ENCODE results near the gene NUCB2. TPM values are rescaled to one million over a fixed set of nuclear protein-coding genes. Genes with fewer than 3 reads are reported as not detected.

Gene NUCB2
- total RNA-seq, 1 donor from 2014 or later, result 47.8 TPM

DNA sequence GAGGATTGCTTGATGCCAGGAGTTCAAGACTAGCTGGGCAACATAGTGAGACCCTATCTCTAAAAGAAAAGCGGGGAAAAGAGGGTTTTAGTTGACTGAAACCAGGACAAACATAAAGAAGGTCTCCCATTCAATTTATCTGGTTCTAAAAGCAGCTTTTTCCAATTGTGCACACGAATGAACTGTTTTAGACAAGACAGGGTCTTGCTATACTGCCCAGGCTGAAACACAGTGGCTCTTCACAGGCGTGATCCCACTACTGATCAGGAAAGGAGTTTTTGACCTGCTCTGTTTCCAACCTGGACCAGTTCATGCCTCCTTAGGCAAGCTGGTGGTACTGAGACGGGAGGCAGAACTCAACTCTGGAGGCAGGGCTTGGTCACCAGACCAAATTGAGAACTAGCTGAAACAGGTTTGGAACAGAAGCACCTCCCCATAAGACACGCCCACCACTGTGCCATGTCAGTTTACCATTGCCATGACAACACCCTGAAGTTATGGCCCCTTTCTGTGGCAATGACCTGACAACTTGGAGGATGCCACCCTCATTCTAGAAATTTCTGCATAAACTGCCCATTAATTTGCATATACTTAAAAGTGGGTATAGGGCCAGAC, 2.8 kb upstream of the NUCB2 start:
- no peak for DNase-seq (ENCODE audit: low spot score in 2 of 2)
- Histone ChIP-seq H3K36me3 (no peaks in the 10 kb centered on the region), H3K4me3 (no peak overlapping the region), H3K27ac (no peak overlapping the region), H3K27me3 (no peaks in the 10 kb centered on the region), H3K4me1 (peaks cover 0 to 5% of the 10 kb centered on the region in 2 donors), H3K9me3 (no peaks in the 10 kb centered on the region)
- intact Hi-C loops (cut with DNase I), result no loop called here
- TF ChIP-seq, protein P1, sequence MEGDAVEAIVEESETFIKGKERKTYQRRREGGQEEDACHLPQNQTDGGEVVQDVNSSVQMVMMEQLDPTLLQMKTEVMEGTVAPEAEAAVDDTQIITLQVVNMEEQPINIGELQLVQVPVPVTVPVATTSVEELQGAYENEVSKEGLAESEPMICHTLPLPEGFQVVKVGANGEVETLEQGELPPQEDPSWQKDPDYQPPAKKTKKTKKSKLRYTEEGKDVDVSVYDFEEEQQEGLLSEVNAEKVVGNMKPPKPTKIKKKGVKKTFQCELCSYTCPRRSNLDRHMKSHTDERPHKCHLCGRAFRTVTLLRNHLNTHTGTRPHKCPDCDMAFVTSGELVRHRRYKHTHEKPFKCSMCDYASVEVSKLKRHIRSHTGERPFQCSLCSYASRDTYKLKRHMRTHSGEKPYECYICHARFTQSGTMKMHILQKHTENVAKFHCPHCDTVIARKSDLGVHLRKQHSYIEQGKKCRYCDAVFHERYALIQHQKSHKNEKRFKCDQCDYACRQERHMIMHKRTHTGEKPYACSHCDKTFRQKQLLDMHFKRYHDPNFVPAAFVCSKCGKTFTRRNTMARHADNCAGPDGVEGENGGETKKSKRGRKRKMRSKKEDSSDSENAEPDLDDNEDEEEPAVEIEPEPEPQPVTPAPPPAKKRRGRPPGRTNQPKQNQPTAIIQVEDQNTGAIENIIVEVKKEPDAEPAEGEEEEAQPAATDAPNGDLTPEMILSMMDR (IDR thresholded peaks at IDR 0.05), result no peak

DNA sequence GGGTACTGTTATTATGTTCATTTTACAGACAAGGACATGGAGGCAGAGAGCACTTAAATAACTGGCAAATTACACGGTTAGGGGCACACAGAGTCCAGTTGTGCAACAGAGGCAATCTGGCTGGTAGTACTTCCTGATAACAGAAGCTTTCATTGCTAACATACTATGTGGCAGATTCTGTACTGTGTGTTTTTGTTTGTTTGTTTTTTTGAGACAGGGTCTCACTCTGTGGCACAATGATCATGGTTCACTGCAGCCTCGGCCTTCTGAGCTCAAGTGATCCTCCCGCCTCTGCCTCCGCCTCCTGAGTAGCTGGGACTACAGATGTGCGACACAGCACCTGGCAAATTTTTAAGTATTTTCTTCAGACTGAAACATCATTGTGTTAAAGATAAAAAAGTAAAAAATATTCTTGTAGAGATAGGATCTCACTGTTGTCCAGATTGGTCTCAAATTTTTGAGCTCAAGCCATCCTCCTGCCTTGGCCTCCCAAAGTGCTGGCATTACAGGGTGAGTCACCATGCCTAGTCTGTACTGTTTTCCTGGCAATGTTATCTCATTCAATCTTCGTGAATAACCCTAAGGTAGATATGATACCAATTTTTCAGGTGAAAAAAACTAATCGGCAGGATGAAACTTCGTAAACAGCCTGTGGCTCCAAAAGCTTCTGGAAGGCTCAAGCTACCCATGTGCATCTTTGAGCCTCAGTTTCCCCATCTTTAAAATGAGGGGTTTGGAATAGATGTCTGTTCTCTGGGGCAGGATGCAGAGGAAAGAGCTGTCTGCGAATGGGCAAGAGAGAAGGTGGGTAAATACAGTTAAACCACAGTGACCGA, 921 bp upstream of the NUCB2 start:
- Histone ChIP-seq H3K4me3 (peak overlapping the region; percentile 78 to 85), H3K4me1 (peaks cover 0 to 5% of the 10 kb centered on the region in 2 donors), H3K27me3 (no peaks in the 10 kb centered on the region), H3K27ac (peak overlapping the region; percentile 86 to 92), H3K36me3 (no peaks in the 10 kb centered on the region), H3K9me3 (no peaks in the 10 kb centered on the region)
- intact Hi-C loops (cut with DNase I), result loop anchor here (1.0 to 5.0 kb wide), 5 partner anchors 67 to 1432 kb away; partner anchors contain the start of genes NCR3LG1 and RPS13
- TF ChIP-seq, protein P1 (IDR thresholded peaks at IDR 0.05), result no peak
- no peak for DNase-seq (ENCODE audit: low spot score in 2 of 2)

DNA sequence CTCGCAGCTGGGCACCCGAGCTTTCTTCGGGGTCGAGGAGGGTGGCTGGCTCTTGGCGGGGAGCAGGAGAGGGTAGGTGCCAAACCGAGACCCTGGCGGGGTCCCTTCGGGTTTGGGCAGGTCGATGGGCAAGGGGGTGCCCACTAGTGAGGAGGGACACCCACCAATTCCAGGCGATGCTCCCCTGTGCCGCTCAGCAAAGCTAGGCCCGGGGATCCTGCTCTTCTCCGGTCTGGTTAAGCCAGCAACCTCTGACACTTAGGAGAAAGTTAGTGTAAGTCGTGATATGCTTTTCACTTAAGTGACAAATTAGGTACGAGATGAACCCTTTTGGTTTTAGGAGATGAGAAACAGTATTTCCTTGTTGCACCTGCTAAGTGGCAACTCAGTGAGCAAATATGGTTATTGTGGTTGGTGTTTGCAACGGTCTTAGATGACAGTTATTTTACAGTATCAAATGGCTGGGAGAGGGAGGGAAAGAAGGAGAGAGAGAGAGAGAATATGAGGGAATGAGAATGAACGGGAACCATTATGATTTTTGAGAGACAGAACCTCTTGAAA, 565 bp downstream of the NUCB2 start:
- peaks cover 0 to 5% of the 10 kb centered on the region in 2 donors for H3K4me1 ChIP-seq
- TF ChIP-seq, protein P1 (IDR thresholded peaks at IDR 0.05), result no peak
- H3K27me3 ChIP-seq, result no peaks in the 10 kb centered on the region
- no peaks in the 10 kb centered on the region for H3K9me3 ChIP-seq
- no peaks in the 10 kb centered on the region for H3K36me3 ChIP-seq
- peak overlapping the region; percentile 86 to 92 for H3K27ac ChIP-seq
- intact Hi-C loops (cut with DNase I), result loop anchor here (2.0 to 5.0 kb wide), 2 partner anchors 484 to 1430 kb away; no protein-coding TSS in a partner anchor
- peak overlapping the region; percentile 78 to 85 for H3K4me3 ChIP-seq
- no peak for DNase-seq (ENCODE audit: low spot score in 2 of 2)

DNA sequence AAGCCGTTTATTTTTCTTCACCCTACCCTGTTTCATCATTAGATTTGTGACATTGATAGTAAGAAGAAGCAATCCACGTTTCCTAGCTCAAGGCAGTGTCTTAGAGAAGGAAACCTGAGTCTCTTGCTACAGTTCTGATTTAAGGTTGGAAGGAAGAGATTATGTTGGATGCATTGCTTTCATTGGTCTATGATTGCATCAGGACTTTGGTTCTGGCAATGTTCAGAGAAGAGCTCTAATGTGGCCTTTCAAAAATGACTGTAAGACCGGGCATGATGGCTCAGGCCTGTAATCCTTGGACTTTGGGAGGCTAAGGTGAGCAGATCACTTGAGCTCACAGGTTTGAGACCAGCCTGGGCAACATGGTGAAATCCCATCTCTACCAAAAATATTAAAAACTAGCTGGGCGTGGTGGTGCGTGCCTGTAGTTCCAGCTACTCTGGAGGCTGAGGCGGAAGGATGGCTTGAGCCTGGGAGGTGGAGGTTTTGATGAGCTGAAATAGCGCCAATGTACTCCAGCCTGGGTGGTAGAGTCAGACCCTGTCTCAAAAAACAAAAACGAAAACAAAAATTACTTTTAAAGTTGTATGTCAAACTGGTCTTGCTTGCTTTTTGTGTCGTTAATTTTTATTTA, 4.1 kb downstream of the NUCB2 start:
- Histone ChIP-seq H3K9me3 (no peaks in the 10 kb centered on the region), H3K36me3 (peaks cover 3 to 13% of the 10 kb centered on the region in 2 donors), H3K4me3 (no peak overlapping the region), H3K27ac (no peak overlapping the region), H3K4me1 (peaks cover 0 to 5% of the 10 kb centered on the region in 2 donors), H3K27me3 (no peaks in the 10 kb centered on the region)
- no peak for DNase-seq (ENCODE audit: low spot score in 2 of 2)
- TF ChIP-seq, protein P1 (IDR thresholded peaks at IDR 0.05), result no peak
- intact Hi-C loops (cut with DNase I), result no loop called here

DNA sequence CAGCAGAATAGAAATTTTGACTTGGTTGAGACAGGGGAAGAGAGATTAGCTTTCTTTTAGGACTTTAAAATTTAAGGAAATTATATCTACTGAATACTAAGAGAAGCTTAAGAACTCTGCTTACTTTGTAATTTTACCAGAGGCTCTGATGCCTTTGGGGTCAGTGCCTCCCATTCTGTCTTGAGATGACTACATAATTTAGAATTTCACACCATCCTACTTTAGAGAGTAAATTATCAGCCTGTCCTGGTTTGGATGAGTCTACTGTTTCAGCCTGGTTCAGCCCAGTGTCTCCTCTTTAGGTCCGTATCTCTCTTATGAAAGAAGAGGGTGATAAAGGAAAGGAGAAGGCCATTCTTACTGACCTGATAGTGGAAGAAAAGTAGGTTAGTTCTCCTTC, 9.8 kb downstream of the NUCB2 start:
- no peaks in the 10 kb centered on the region for H3K27me3 ChIP-seq
- H3K4me3 ChIP-seq, result no peak overlapping the region
- peaks cover 10 to 42% of the 10 kb centered on the region in 2 donors for H3K36me3 ChIP-seq
- no peak for DNase-seq (ENCODE audit: low spot score in 2 of 2)
- TF ChIP-seq, protein P1 (IDR thresholded peaks at IDR 0.05), result no peak
- H3K27ac ChIP-seq, result no peak overlapping the region
- no peaks in the 10 kb centered on the region for H3K4me1 ChIP-seq
- intact Hi-C loops (cut with DNase I), result no loop called here
- H3K9me3 ChIP-seq, result no peaks in the 10 kb centered on the region
